SK-N-MC (cell line): Measurements from ENCODE around the gene MYO5A.

ENCODE experiments used
- EZH2 ChIP-seq: fragments of 200-600 bp; sonication (generic); IDR thresholded peaks from one replicate; pipeline ENCODE4 v1.6.1; 2017; ENCODE audit warnings: antibody characterized with exemption
- FOXP2 ChIP-seq: optimal IDR thresholded peaks from 2 replicates; pipeline ENCODE3; 2011; ENCODE audit warnings: mild to moderate bottlenecking, moderate library complexity; ENCODE audit not compliant: insufficient read depth; ENCODE audit errors: extremely low read length, control extremely low read depth
- POLR2AphosphoS5 ChIP-seq: IDR thresholded peaks from 2 replicates; pipeline ENCODE4 v1.6.1; 2012; ENCODE audit warnings: mild to moderate bottlenecking, low read depth, low read length, borderline replicate concordance

DNA sequence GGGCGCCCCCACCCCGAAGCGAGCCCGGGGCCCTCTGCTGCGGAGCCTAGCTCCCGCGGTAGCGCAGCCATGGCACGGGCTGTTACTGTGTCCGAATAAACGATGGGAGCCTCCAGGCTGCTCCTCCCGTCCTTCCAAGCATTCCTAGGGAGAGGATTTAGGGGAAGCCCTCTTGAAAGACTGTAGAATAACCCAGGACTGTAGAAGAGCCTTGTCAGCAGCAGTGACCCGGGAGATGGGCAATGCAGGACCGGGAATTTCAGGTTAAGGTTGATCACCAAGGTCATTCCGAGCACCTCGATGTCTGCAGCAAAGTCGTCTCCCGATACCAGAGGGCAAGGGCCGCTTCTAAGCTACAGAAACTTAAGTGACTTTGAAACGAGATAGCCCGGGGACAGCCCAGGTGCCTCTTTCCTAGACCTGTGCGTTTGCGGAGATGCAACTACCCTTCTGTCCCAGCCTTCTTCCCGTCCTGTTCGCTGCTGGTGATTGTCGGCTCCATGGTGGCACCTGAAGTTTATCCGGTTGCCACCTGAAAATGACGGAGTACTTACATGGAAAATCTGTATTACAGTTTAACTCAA lies 753 bp upstream of the MYO5A start:
- TF ChIP-seq POLR2AphosphoS5 (no peak), EZH2 (no peak), FOXP2 (no peak)
